ENCODE measurements around the gene SLC6A7.

- TF ChIP-seq CTCF (IDR thresholded peaks at IDR 0.05) (no peak), POLR2A (IDR thresholded peaks at IDR 0.05) (no peak), EP300 (IDR thresholded peaks at IDR 0.05) (no peak)
These were observed 37.2 kb downstream of the SLC6A7 start for GRCh38 chr5:150227036-150227435.

Measured in tibial nerve (tissue), 4 donors.